HG03066 (cell line): ENCODE data around the gene TRIM29.

Source experiments
- ATAC-seq: cut with Tn5 transposase; IDR thresholded peaks from one replicate; pipeline ENCODE4 v1.9.1; 2021; ENCODE audit warnings: low read depth; ENCODE audit not compliant: unreplicated experiment

Gene TRIM29

GRCh38 chr11:120065876-120066275 lies 72.0 kb downstream of the TRIM29 start:
- ATAC-seq, result no peak

GRCh38 chr11:120065176-120065575 lies 72.7 kb downstream of the TRIM29 start:
- no peak for ATAC-seq

- ATAC-seq, result no peak
Observed at GRCh38 chr11:120064341-120064740, 73.6 kb downstream of the TRIM29 start.

- no peak for ATAC-seq
Observed at GRCh38 chr11:120063686-120064340, 74.1 kb downstream of the TRIM29 start.

- no peak for ATAC-seq
Observed at GRCh38 chr11:120062561-120062930, 75.4 kb downstream of the TRIM29 start.

- no peak for ATAC-seq
Observed at GRCh38 chr11:120061761-120062560, 76.0 kb downstream of the TRIM29 start.
